Mucosa of descending colon (tissue), 3 donors: ENCODE measurements around the gene HBG2. TPM values are rescaled to one million over a fixed set of nuclear protein-coding genes. Genes with fewer than 3 reads are reported as not detected.
"Not testable (repeated sequence)": the region's sequence is repeated elsewhere in the genome, so short reads cannot be mapped to it uniquely, and the experiment has no call there.

Experiments
- ATAC-seq: fragments of 200-7000 bp; cut with Tn5 transposase; one replicate; pipeline ENCODE4 v1.9.1; 2020; ENCODE audit warnings: mild to moderate bottlenecking, moderate library complexity
- DNase-seq, 3 donors: peaks; one replicate each; pipeline ENCODE4 v3.0.0-alpha.2; 2020
- H3K36me3 ChIP-seq: fragments of 200-600 bp; one replicate; pipeline ENCODE4 v1.8.0; 2021; ENCODE audit warnings: low read depth, mild to moderate bottlenecking
- H3K4me1 ChIP-seq: fragments of 200-600 bp; one replicate; pipeline ENCODE4 v1.8.0; 2021; ENCODE audit warnings: low read depth, mild to moderate bottlenecking
- H3K4me3 ChIP-seq: fragments of 200-600 bp; one replicate; pipeline ENCODE4 v1.8.0; 2021; ENCODE audit warnings: mild to moderate bottlenecking
- H3K9me3 ChIP-seq: fragments of 200-600 bp; one replicate; pipeline ENCODE4 v1.8.0; 2021; ENCODE audit warnings: mild to moderate bottlenecking
- CTCF ChIP-seq: fragments of 200-600 bp; IDR thresholded peaks from one replicate; pipeline ENCODE4 v1.8.0; 2022; ENCODE audit warnings: antibody characterized with exemption, mild to moderate bottlenecking
- intact Hi-C, 2 donors: fragments of 100-400 bp; cut with DNase I in 1 of 2; cut with micrococcal nuclease in 1 of 2; formaldehyde crosslinking; loops; one replicate each; pipeline versions ENCODE4 v1.11.0 to v1.11.1; 2022; cut with DNase I, micrococcal nuclease
- total RNA-seq, 3 donors: library from RNA; stranded (reverse); fragmentation: NEBNext Ultra II Directional in 2 of 3; extraction: Animal tissue kit (Norgen Biotek cat#: 25700) in 2 of 3; gene quantifications; one replicate each; pipeline versions ENCODE4 v1.2.1 to v1.2.4, GENCODE V29; 2021 to 2023
- donor health status: DM: no; HTN: no; CAD: no; lungs with moderate emphysema.
- donor health status: DM: no; HTN: no; CAD: no.
- donor health status: DM: no; HTN: yes; CAD: no.

HBG2 gene
- total RNA-seq, 3 donors from 2014 or later = not detected

- Histone ChIP-seq H3K4me3 (no peak overlapping the region), H3K4me1 (no peaks in the 10 kb centered on the region), H3K36me3 (no peaks in the 10 kb centered on the region), H3K9me3 (no peaks in the 10 kb centered on the region)
- ATAC-seq = no peak
- no peak for TF ChIP-seq CTCF
- intact Hi-C loops = no loop called here
- no peak for DNase-seq
These were observed 43.2 kb upstream of the HBG2 start for GRCh38 chr11:5297721-5298323.

GRCh38 chr11:5294342-5294995, 39.9 kb upstream of the HBG2 start:
- ATAC-seq, H3K9me3 ChIP-seq, H3K4me3 ChIP-seq, DNase-seq, H3K36me3 ChIP-seq, intact Hi-C loops, H3K4me1 ChIP-seq: not testable (repeated sequence)

- ATAC-seq (no peak), DNase-seq (no peak)
- no peak for TF ChIP-seq CTCF
- H3K9me3 ChIP-seq = no peaks in the 10 kb centered on the region
- no peaks in the 10 kb centered on the region for H3K4me1 ChIP-seq
- no peaks in the 10 kb centered on the region for H3K36me3 ChIP-seq
- H3K4me3 ChIP-seq = no peak overlapping the region
- intact Hi-C loops = no loop called here
These were observed 38.4 kb upstream of the HBG2 start for GRCh38 chr11:5293028-5293427.

GRCh38 chr11:5291207-5291838, 36.7 kb upstream of the HBG2 start:
- intact Hi-C loops = no loop called here

GRCh38 chr11:5290106-5290505, 35.5 kb upstream of the HBG2 start:
- Histone ChIP-seq H3K4me3 (no peak overlapping the region), H3K4me1 (no peaks in the 10 kb centered on the region), H3K9me3 (no peaks in the 10 kb centered on the region), H3K36me3 (no peaks in the 10 kb centered on the region)
- no peak for TF ChIP-seq CTCF
- ATAC-seq (no peak), DNase-seq (no peak)
- intact Hi-C loops = no loop called here

More at GRCh38 chr11:5291207-5291838, 36.7 kb upstream of the HBG2 start:
- no peak for TF ChIP-seq CTCF
- ATAC-seq (no peak), DNase-seq (no peak)
- Histone ChIP-seq H3K4me1 (no peaks in the 10 kb centered on the region), H3K4me3 (no peak overlapping the region), H3K36me3 (no peaks in the 10 kb centered on the region), H3K9me3 (no peaks in the 10 kb centered on the region)

- TF ChIP-seq CTCF = no peak
- no peaks in the 10 kb centered on the region for H3K9me3 ChIP-seq
- no peak for ATAC-seq
These were observed 35.1 kb upstream of the HBG2 start for GRCh38 chr11:5289696-5290095.

More at GRCh38 chr11:5289696-5290095, 35.1 kb upstream of the HBG2 start:
- H3K36me3 ChIP-seq = no peaks in the 10 kb centered on the region
- no peak overlapping the region for H3K4me3 ChIP-seq
- DNase-seq = no peak
- intact Hi-C loops = no loop called here
- H3K4me1 ChIP-seq = no peaks in the 10 kb centered on the region
